HG03108 (cell line): ENCODE results near the gene UPK3A.

Source experiments
- ATAC-seq: cut with Tn5 transposase; IDR thresholded peaks from one replicate; pipeline ENCODE4 v1.9.1; 2021; ENCODE audit warnings: moderate library complexity; ENCODE audit not compliant: unreplicated experiment

UPK3A gene

DNA sequence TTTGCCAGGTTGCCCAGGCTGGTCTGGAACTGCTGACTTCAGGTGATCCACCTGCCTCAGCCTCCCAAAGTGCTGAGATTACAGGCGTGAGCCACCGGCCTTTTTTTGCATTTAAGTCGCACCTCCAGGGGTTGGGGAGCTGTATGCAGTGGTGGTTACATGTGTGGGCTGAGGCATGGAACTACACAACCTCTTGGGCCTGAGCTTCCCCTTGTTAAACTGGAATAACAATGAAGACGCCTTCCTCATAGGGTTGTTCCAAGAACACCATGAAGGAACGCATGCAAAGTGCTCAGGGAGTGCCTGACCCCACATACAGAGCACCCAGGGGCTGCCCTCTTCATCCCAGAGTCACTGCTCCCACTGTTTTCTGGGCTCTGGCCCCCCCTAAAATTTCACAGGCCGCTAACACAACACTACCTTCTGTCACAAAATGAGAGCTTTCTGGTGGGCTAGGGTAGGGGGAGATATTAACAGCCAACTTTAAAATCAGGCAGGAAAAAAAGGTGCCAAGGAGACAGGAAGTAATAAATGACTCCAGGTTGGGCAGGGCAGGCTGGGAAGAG, 23.7 kb downstream of the UPK3A start:
- no peak for ATAC-seq

- ATAC-seq = no peak
Measured at GRCh38 chr22:45308957-45309421, 24.2 kb downstream of the UPK3A start.

- peak; percentile 79 for ATAC-seq
Measured at GRCh38 chr22:45309422-45310227, 24.9 kb downstream of the UPK3A start, which contains the start of gene FAM118A. Gene FAM118A, plus strand, starts transcription at chr22:45309934. Its CDS starts 12,446 bp downstream, at chr22:45322380.

- ATAC-seq = no peak
Measured at GRCh38 chr22:45310331-45310976, 25.7 kb downstream of the UPK3A start.

GRCh38 chr22:45310977-45311531, 26.3 kb downstream of the UPK3A start:
- no peak for ATAC-seq

GRCh38 chr22:45312415-45312814, 27.7 kb downstream of the UPK3A start:
- no peak for ATAC-seq

GRCh38 chr22:45312856-45313255, 28.1 kb downstream of the UPK3A start:
- ATAC-seq = no peak

DNA sequence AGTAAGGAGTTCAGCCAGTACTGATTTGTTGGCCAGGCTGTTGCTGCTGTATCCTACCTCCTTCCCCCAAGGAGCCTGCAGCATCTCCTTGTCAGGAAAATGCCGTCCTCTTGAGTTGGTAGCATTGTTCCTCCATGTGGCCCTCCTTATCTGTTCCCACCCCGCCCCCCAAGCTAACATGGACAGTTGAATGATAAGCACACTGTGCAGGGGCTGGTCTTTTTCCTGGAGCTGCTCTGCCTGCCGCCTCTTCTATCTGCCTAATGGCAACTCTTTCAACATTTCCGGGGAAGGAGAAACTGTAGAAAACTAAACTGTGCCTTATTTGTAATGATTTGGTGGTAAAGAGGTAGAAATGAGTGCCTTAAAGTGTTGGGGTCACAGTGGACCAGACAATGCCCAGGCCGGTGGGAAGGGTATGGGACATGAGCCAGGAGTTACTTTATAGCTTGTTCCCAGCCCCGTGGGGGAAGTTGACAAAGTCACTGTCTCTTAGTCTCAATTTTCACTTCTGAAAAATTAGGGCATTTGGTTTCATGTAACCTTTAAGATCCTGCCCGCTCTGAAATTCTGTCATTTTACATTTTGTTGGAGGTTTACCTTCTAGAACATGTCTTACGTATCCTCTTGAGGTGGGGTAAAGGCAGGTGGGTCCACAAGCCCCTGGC, 29.4 kb downstream of the UPK3A start:
- no peak for ATAC-seq

GRCh38 chr22:45314786-45315185, 30.0 kb downstream of the UPK3A start:
- no peak for ATAC-seq

DNA sequence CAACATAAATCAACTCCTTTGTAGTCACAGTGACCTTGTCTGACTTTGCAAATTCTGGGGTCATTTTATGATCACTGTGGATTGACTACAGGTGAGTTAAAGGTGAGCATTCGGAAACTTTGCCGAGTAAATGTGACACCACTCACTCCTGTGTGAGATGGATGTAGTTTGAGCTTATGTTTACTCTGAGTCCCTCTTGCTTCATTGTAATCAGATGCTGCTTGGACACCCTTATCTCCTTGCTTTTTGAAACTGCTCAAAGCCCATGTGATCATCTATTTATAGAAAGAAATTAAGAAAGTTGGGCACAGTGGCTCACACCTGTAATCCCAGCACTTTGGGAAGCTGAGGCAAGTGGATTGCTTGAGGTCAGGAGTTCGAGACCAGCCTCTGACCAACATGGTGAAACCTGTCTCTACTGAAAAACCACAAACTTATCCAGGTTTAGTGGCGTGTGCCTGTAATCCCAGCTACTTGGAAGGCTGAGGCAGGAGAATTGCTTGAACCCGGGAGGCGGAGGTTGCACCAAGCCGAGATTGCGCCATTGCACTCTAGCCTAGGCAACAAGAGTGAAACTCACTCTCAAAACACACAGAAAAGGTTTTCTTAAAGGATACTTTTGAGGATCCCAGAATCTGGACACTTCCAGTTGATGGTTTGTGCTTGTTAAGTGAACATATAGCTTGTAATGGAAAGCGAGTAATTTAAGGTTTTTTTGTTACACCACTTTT, 32.2 kb downstream of the UPK3A start:
- no peak for ATAC-seq

GRCh38 chr22:45317551-45318167, 32.9 kb downstream of the UPK3A start:
- ATAC-seq = no peak

DNA sequence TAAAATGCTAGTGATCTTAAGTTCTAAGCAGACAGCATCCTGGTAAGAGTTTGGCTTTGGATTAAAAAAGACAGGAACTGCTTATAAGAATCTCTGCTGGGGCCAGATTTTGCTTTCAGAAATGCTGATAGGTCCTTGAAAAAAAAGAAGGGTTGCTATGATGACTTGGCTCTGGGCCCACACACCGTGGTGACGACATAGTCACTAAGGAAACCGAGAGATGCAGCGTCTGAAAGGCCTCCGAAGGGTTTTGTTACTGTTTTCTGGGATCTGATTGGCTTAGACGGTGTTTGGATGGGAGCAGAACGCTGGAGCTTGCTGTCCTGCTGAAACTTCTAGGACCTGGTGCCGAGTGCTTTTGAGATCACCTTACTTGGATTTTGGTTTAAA, 33.4 kb downstream of the UPK3A start:
- no peak for ATAC-seq

DNA sequence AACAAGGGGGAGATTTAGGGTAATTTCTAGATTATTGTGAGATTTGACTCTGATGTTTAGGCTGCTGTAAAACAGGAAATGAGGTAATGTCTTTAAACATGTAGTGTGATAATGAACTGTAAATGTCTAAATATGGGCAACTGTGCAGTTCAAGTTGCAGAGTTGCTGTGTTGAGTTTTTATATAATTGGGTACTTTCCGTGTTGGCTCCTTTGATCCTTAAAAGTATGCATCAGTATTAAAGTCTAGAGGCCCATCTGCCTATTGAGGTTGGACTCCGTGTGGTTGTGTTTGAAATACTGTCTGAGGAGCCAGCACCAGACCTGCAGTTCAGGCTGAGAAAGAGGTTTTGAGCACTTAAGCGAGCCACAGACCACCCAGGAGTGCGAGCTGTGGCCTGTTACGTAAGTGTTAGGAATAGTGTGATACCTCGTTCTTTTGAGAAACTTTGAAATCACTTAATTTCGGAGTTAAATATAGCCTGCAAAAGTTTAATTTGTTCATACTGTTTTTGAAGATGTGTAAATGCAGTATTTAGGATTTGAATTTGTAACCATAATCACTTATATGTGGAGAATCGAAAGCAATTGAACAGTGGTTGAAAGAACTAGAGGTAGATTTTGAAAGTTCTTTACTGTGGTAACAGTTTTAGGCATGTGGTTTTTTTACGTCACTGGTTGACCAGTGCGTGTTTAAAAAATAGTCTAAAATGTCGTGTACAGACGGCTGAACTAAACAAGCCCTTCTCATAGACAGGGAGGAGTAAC, 34.0 kb downstream of the UPK3A start:
- ATAC-seq = no peak

DNA sequence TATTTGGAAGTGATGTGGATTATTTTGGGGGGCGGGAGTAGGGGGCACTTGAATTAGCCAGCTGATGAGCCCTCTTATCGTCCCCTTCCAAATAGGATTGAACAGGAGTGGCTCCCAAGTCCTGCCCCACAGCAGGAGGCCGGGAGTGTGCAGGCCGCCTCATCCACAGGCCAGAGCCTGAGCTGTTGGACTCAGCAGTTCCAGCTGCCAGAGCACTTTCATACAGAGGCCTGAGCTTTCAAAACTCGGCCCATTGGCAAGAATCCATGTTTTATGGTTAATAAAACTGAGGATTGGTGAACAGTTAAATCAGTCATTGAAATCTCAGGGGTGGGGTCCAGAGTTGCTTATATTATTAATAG, 34.6 kb downstream of the UPK3A start:
- ATAC-seq = no peak

GRCh38 chr22:45320357-45320976, 35.7 kb downstream of the UPK3A start:
- ATAC-seq = no peak

DNA sequence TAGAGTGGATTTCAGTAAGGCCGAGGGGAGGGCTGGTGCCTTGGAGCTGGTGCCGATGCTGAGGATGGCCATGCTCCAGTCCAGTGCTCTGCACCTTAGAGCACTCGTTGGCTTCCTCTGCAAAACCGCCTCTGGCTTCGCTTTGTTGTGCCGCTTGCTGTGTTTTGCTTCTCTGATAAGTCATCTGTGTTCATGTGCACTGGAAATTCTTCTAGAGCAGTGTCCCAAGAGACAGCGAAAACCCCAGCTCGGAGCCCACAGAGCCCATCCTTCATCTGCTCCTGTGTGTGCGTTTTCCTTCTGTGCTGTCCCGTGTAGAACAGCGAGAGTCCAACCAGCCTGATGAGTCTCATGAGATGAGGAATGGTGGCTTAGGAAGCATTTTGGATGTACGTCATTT, 37.1 kb downstream of the UPK3A start:
- ATAC-seq = no peak

DNA sequence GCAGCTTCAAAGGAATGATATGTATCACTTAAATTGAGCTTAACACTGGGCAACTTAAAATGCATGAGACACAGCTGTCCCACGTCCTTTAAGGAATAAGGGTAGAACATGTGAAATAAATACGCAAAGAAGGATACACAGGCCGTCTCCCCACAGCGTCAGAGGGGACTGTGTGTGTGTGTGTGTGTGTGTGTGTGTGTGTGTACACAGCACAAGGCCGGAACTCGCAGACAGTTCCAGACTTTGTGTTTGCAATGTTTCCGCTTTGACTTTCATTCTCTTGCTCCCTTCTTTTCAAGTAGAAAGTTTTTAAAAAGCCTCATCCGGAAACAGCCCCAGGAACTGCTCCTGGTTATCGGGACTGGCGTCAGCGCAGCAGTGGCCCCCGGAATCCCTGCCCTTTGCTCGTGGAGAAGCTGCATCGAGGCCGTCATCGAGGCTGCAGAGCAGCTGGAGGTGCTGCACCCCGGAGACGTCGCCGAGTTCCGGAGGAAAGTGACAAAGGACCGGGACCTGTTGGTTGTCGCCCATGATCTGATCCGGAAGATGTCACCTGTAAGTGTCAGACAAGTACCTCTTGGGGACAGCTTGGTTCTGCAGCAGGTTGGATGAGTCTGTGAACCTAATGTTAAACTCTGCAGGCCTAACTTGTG, 38.2 kb downstream of the UPK3A start:
- ATAC-seq = no peak

GRCh38 chr22:45323695-45324094, 38.9 kb downstream of the UPK3A start:
- no peak for ATAC-seq
